H9 (cell line): ENCODE data around the gene HNF4A. TPM values are rescaled to one million over a fixed set of nuclear protein-coding genes. Genes with fewer than 3 reads are reported as not detected.
A peak's percentile ranks its signal among the peaks of the same experiment; 100 is the strongest.

Experiments used
- DNase-seq: peaks from one replicate; pipeline ENCODE4 v3.0.0-alpha.2; 2017
- H2AFZ ChIP-seq: one replicate; pipeline ENCODE4 v1.6.1; 2013; ENCODE audit warnings: mild to moderate bottlenecking, low read length, control low read depth, moderate library complexity
- H2AK5ac ChIP-seq: 2 replicates; pipeline ENCODE4 v1.6.1; 2013; ENCODE audit warnings: low read length, control low read depth, mixed read lengths; ENCODE audit not compliant: insufficient read length
- H2BK120ac ChIP-seq: one replicate; pipeline ENCODE4 v1.6.1; 2013; ENCODE audit warnings: low read depth, mild to moderate bottlenecking, low read length, control low read depth, inconsistent platforms; ENCODE audit not compliant: poor library complexity, severe bottlenecking
- H2BK12ac ChIP-seq: 2 replicates; pipeline ENCODE4 v1.6.1; 2013; ENCODE audit warnings: low read length, control low read depth, mixed read lengths, low read depth; ENCODE audit not compliant: insufficient read length
- H2BK15ac ChIP-seq: 2 replicates; pipeline ENCODE4 v1.6.1; 2013; ENCODE audit warnings: low read depth, low read length, control low read depth
- H2BK20ac ChIP-seq: one replicate; pipeline ENCODE4 v1.6.1; 2013; ENCODE audit warnings: low read depth, mild to moderate bottlenecking, low read length, control low read depth, inconsistent platforms; ENCODE audit not compliant: poor library complexity, severe bottlenecking
- H2BK5ac ChIP-seq: 2 replicates; pipeline ENCODE4 v1.6.1; 2013; ENCODE audit warnings: low read length, control low read depth, mixed read lengths; ENCODE audit not compliant: insufficient read length
- H3K14ac ChIP-seq: 2 replicates; pipeline ENCODE4 v1.6.1; 2013; ENCODE audit warnings: low read length, control low read depth; ENCODE audit not compliant: insufficient read depth
- H3K18ac ChIP-seq: 2 replicates; pipeline ENCODE4 v1.6.1; 2013; ENCODE audit warnings: low read depth, mild to moderate bottlenecking, mixed read lengths, low read length, control low read depth; ENCODE audit not compliant: insufficient read length
- H3K23ac ChIP-seq: 2 replicates; pipeline ENCODE4 v1.6.1; 2013; ENCODE audit warnings: low read length, control low read depth, mixed read lengths, low read depth; ENCODE audit not compliant: insufficient read length
- H3K23me2 ChIP-seq: 2 replicates; pipeline ENCODE4 v1.6.1; 2013; ENCODE audit warnings: low read depth, mild to moderate bottlenecking, mixed read lengths, low read length, control low read depth; ENCODE audit not compliant: insufficient read length, poor library complexity, severe bottlenecking
- H3K27ac ChIP-seq: 2 replicates; pipeline ENCODE4 v1.5.1; 2013; ENCODE audit warnings: low read length, control low read depth, mixed read lengths, low read depth; ENCODE audit not compliant: insufficient read length
- H3K27me3 ChIP-seq: 2 replicates; pipeline ENCODE4 v1.6.1; 2013; ENCODE audit warnings: low read length, control low read depth, inconsistent platforms; ENCODE audit not compliant: insufficient read depth
- H3K4ac ChIP-seq: 2 replicates; pipeline ENCODE4 v1.6.1; 2013; ENCODE audit warnings: low read depth, mild to moderate bottlenecking, control low read depth, inconsistent platforms, low read length, moderate library complexity
- H3K4me1 ChIP-seq: 2 replicates; pipeline ENCODE4 v1.6.1; 2013; ENCODE audit warnings: low read length, control low read depth, inconsistent platforms; ENCODE audit not compliant: insufficient read depth
- H3K4me2 ChIP-seq: 2 replicates; pipeline ENCODE4 v1.6.1; 2013; ENCODE audit warnings: low read length, control low read depth, mixed read lengths; ENCODE audit not compliant: insufficient read length, insufficient read depth
- H3K56ac ChIP-seq: 2 replicates; pipeline ENCODE4 v1.6.1; 2013; ENCODE audit warnings: low read depth, mild to moderate bottlenecking, mixed read lengths, low read length, control low read depth; ENCODE audit not compliant: insufficient read length
- H3K79me1 ChIP-seq: 2 replicates; pipeline ENCODE4 v1.6.1; 2013; ENCODE audit warnings: low read depth, mild to moderate bottlenecking, moderate library complexity, low read length, control low read depth, inconsistent platforms; ENCODE audit not compliant: insufficient read depth, poor library complexity, severe bottlenecking
- H3K79me2 ChIP-seq: 2 replicates; pipeline ENCODE4 v1.6.1; 2013; ENCODE audit warnings: low read length, control low read depth, inconsistent platforms; ENCODE audit not compliant: insufficient read depth
- H3K9ac ChIP-seq: 2 replicates; pipeline ENCODE4 v1.6.1; 2013; ENCODE audit warnings: low read length, control low read depth, mixed read lengths; ENCODE audit not compliant: insufficient read length; ENCODE audit errors: extremely low read depth
- H3K9me3 ChIP-seq: one replicate; pipeline ENCODE4 v1.6.1; 2013; ENCODE audit warnings: low read depth, low read length, inconsistent platforms; ENCODE audit not compliant: control insufficient read depth
- H3T11ph ChIP-seq: one replicate; pipeline ENCODE4 v1.6.1; 2013; ENCODE audit warnings: mild to moderate bottlenecking, low read length, control low read depth, inconsistent platforms
- H4K20me1 ChIP-seq: one replicate; pipeline ENCODE4 v1.6.1; 2013; ENCODE audit not compliant: control insufficient read depth, insufficient read length, insufficient read depth
- H4K5ac ChIP-seq: 2 replicates; pipeline ENCODE4 v1.6.1; 2013; ENCODE audit warnings: low read depth, mild to moderate bottlenecking, mixed read lengths, low read length, control low read depth; ENCODE audit not compliant: insufficient read length
- H4K8ac ChIP-seq: replicated peaks from 2 replicates; pipeline ENCODE4 v1.6.1; 2013; ENCODE audit warnings: low read length, control low read depth, mixed read lengths, low read depth; ENCODE audit not compliant: insufficient read length
- H4K91ac ChIP-seq: 2 replicates; pipeline ENCODE4 v1.6.1; 2013; ENCODE audit warnings: low read depth, mild to moderate bottlenecking, moderate library complexity, mixed read lengths, low read length, control low read depth; ENCODE audit not compliant: insufficient read length
- H3K27ac Mint-ChIP-seq, 3 experiments: 2 replicates in 2 of 3; 3 replicates in 1 of 3; pipeline ENCODE4 v1.8.0; 2020 to 2021; ENCODE audit warnings: mixed read lengths in 3 of 3, mild to moderate bottlenecking in 1 of 3, moderate library complexity in 1 of 3
- H3K27me3 Mint-ChIP-seq: 2 replicates; pipeline ENCODE4 v1.8.0; 2021; ENCODE audit warnings: low read depth, mild to moderate bottlenecking, moderate library complexity, mixed read lengths
- H3K36me3 Mint-ChIP-seq, 3 experiments: 2 replicates in 2 of 3; 3 replicates in 1 of 3; pipeline ENCODE4 v1.8.0; 2020 to 2021; ENCODE audit warnings: low read depth in 3 of 3, mixed read lengths in 3 of 3; ENCODE audit not compliant: insufficient read depth in 1 of 3
- H3K4me1 Mint-ChIP-seq, 2 experiments: 2 replicates each; pipeline ENCODE4 v1.8.0; 2020; ENCODE audit warnings: mixed read lengths in 2 of 2
- H3K4me3 Mint-ChIP-seq, 2 experiments: 2 replicates in 1 of 2; 3 replicates in 1 of 2; pipeline ENCODE4 v1.8.0; 2020 to 2021; ENCODE audit warnings: mild to moderate bottlenecking in 2 of 2, mixed read lengths in 2 of 2, moderate library complexity in 1 of 2
- H3K9me3 Mint-ChIP-seq, 2 experiments: 2 replicates in 1 of 2; 3 replicates in 1 of 2; pipeline ENCODE4 v1.8.0; 2020; ENCODE audit warnings: mild to moderate bottlenecking in 2 of 2, mixed read lengths in 2 of 2, moderate library complexity in 1 of 2
- CTCF ChIP-seq: fragments of 200-600 bp; sonication (generic); conservative IDR thresholded peaks from 3 replicates; pipeline ENCODE4 v1.8.0; 2021; ENCODE audit warnings: antibody characterized with exemption, mild to moderate bottlenecking
- WGBS: extraction: QIAGEN DNeasy Blood & Tissue Kit; methylation state at CpG from one replicate; pipeline ENCODE4 v1.1.7; 2013; ENCODE audit warnings: missing lambda C conversion rate, low lambda C conversion rate, mixed read lengths; ENCODE audit not compliant: insufficient read length; ENCODE audit errors: extremely low coverage; 5-methylcytosine and 5-hydroxymethylcytosine counted together
- total RNA-seq: library from RNA; stranded (reverse); gene quantifications from 2 replicates; pipeline ENCODE4 v1.2.1, GENCODE V29; 2021

The HNF4A gene
- total RNA-seq, 1 experiment from 2014 or later: not detected

GRCh38 chr20:44409132-44409600 lies 53.7 kb downstream of the HNF4A start:
- no peaks in the 10 kb centered on the region for H3K4me1 ChIP-seq
- H3K79me2 ChIP-seq: no peaks in the 10 kb centered on the region
- H3K27me3 Mint-ChIP-seq: peaks cover 6% of the 10 kb centered on the region
- no peak overlapping the region for H3T11ph ChIP-seq
- no peak overlapping the region for H2BK20ac ChIP-seq
- no peaks in the 10 kb centered on the region for H3K9me3 ChIP-seq
- WGBS: no CpG with 5 or more reads among the region's 2 CpGs
- no peak overlapping the region for H3K4me2 ChIP-seq
- H3K4me1 Mint-ChIP-seq: peaks cover 0 to 9% of the 10 kb centered on the region in 2 experiments; a peak in 2 of 4 replicates
- no peak overlapping the region for H3K4ac ChIP-seq
- peaks cover 0 to 3% of the 10 kb centered on the region in 2 experiments; a peak in 2 of 5 replicates for H3K9me3 Mint-ChIP-seq
- no peak overlapping the region for H4K91ac ChIP-seq
- no peak overlapping the region for H2AFZ ChIP-seq
- no peak overlapping the region for H2BK5ac ChIP-seq
- H3K23ac ChIP-seq: no peak overlapping the region
- no peak overlapping the region for H4K5ac ChIP-seq
- TF ChIP-seq CTCF: no peak
- H3K23me2 ChIP-seq: no peaks in the 10 kb centered on the region
- no peak overlapping the region for H2BK120ac ChIP-seq
- H3K18ac ChIP-seq: no peak overlapping the region
- no peaks in the 10 kb centered on the region for H3K79me1 ChIP-seq
- H2BK15ac ChIP-seq: no peak overlapping the region
- no peak overlapping the region for H2BK12ac ChIP-seq
- no peak overlapping the region for H3K27ac ChIP-seq
- no peak overlapping the region; the same call in 1 of the 2 replicates for H3K14ac ChIP-seq
- H4K8ac ChIP-seq: no peak overlapping the region
- H3K36me3 Mint-ChIP-seq: no peaks in the 10 kb centered on the region
- no peaks in the 10 kb centered on the region for H4K20me1 ChIP-seq
- DNase-seq: no peak
- H3K9ac ChIP-seq: no peak overlapping the region
- H3K27me3 ChIP-seq: no peaks in the 10 kb centered on the region
- H3K56ac ChIP-seq: no peak overlapping the region
- no peak overlapping the region for H3K4me3 Mint-ChIP-seq
- H3K27ac Mint-ChIP-seq: peak overlapping the region in 1 of 3 experiments; percentile 59; a peak in 1 of 7 replicates
- no peak overlapping the region for H2AK5ac ChIP-seq
